HCT116 (cell line): ENCODE results near the gene CTBP2. TPM values are rescaled to one million over a fixed set of nuclear protein-coding genes. Genes with fewer than 3 reads are reported as not detected.
"Not testable (repeated sequence)": the region's sequence is repeated elsewhere in the genome, so short reads cannot be mapped to it uniquely, and the experiment has no call there.

Experiments
- ATAC-seq: fragments of 200-7000 bp; cut with Tn5 transposase; 2 replicates; pipeline ENCODE4 v1.9.1; 2020; ENCODE audit warnings: mild to moderate bottlenecking, moderate library complexity
- BruUV-seq: library from RNA; stranded (reverse); fragments of 400-500 nt; replicated peaks from 2 replicates; lab custom pipeline; 2021; lab: Mats Ljungman, UMichigan
- CTCF ChIA-PET: fragments of 300-600 bp; sonication (Branson Sonifier 250); formaldehyde crosslinking; loops from one replicate; lab custom pipeline; 2021; ENCODE audit warnings: antibody characterized with exemption; lab: Charles Lee
- POLR2A ChIA-PET: fragments of 300-600, 350-600 bp; sonication (Branson Sonifier 250); formaldehyde crosslinking; loops from one replicate; lab custom pipeline; 2021; ENCODE audit warnings: antibody characterized with exemption; lab: Charles Lee
- RAD21 ChIA-PET, 2 experiments: fragments of 300-600 bp; sonication (Branson Sonifier 250); formaldehyde crosslinking; loops; one replicate each; lab custom pipeline; 2023; ENCODE audit warnings: low total read pairs in 2 of 2; ENCODE audit not compliant: uncharacterized antibody in 2 of 2, unreplicated experiment in 2 of 2, low non-redundant PET in 1 of 2; lab: Charles Lee
- DNase-seq: peaks from one replicate; pipeline ENCODE4 v3.0.0-alpha.2; 2010; ENCODE audit warnings: low read depth, low spot score
- H2AFZ ChIP-seq: fragments of 200-600 bp; shearing (Covaris generic), sonication (generic); 2 replicates; pipeline ENCODE4 v1.6.1; 2017; ENCODE audit warnings: low read depth, mixed run types, mixed read lengths, antibody characterized with exemption, low read length; ENCODE audit not compliant: poor library complexity, severe bottlenecking
- H3K27ac ChIP-seq: 2 replicates; pipeline ENCODE4 v1.5.1; 2012; ENCODE audit warnings: low read depth, low read length
- H3K27me3 ChIP-seq: fragments of 200-600 bp; sonication (generic); 2 replicates; pipeline ENCODE4 v1.6.1; 2016; ENCODE audit warnings: mixed run types, low read length, mixed read lengths; ENCODE audit not compliant: insufficient read depth
- H3K36me3 ChIP-seq, 2 experiments: fragments of 200-500 bp in 1 of 2; fragments of 200-600 bp in 1 of 2; sonication (Bioruptor generic) in 1 of 2; sonication (generic) in 1 of 2; 2 replicates each; pipeline versions ENCODE4 v1.5.1 to v1.6.1; 2014 to 2016; ENCODE audit warnings: low read length in 2 of 2, inconsistent platforms in 1 of 2, mixed read lengths in 1 of 2, mixed run types in 1 of 2; ENCODE audit not compliant: insufficient read depth in 2 of 2, control insufficient read depth in 1 of 2
- H3K4me1 ChIP-seq, 2 experiments: fragments of 200-600 bp in 1 of 2; sonication (generic) in 1 of 2; 2 replicates each; pipeline versions ENCODE4 v1.5.1 to v1.6.1; 2012 to 2017; ENCODE audit warnings: low read length in 2 of 2, inconsistent platforms in 1 of 2, mild to moderate bottlenecking in 1 of 2, mixed read lengths in 1 of 2, mixed run types in 1 of 2, moderate library complexity in 1 of 2; ENCODE audit not compliant: insufficient read depth in 2 of 2, control insufficient read depth in 1 of 2
- H3K4me2 ChIP-seq: fragments of 200-600 bp; sonication (generic); 2 replicates; pipeline ENCODE4 v1.6.1; 2017; ENCODE audit warnings: mixed run types, low read length, mixed read lengths
- H3K4me3 ChIP-seq, 2 experiments: fragments of 200-600 bp in 1 of 2; sonication (generic) in 1 of 2; replicated peaks in 1 of 2; 2 replicates each; pipeline ENCODE4 v1.5.1; 2011 to 2016; ENCODE audit warnings: low read length in 2 of 2, control low read depth in 1 of 2, low read depth in 1 of 2, mild to moderate bottlenecking in 1 of 2, mixed read lengths in 1 of 2, mixed run types in 1 of 2
- H3K79me2 ChIP-seq: fragments of 200-600 bp; sonication (generic); 2 replicates; pipeline ENCODE4 v1.6.1; 2017; ENCODE audit warnings: mild to moderate bottlenecking, mixed run types, low read length, moderate library complexity, mixed read lengths; ENCODE audit not compliant: insufficient read depth
- H3K9ac ChIP-seq: fragments of 200-600 bp; sonication (generic); 2 replicates; pipeline ENCODE4 v1.6.1; 2016; ENCODE audit warnings: low read length, mixed read lengths
- H3K9me2 ChIP-seq: fragments of 200-600 bp; sonication (generic), shearing (Covaris generic); 2 replicates; pipeline ENCODE4 v1.6.1; 2017; ENCODE audit warnings: mixed run types, mild to moderate bottlenecking, moderate library complexity; ENCODE audit not compliant: insufficient read depth
- H3K9me3 ChIP-seq, 2 experiments: fragments of 200-500 bp in 1 of 2; fragments of 200-600 bp in 1 of 2; sonication (Bioruptor generic) in 1 of 2; sonication (generic) in 1 of 2; 2 replicates each; pipeline ENCODE4 v1.6.1; 2014 to 2017; ENCODE audit warnings: low read length in 2 of 2, mixed read lengths in 2 of 2, inconsistent platforms in 1 of 2, low read depth in 1 of 2, mild to moderate bottlenecking in 1 of 2, mixed run types in 1 of 2, moderate library complexity in 1 of 2; ENCODE audit not compliant: control insufficient read depth in 1 of 2, insufficient read depth in 1 of 2
- H4K20me1 ChIP-seq: fragments of 200-600 bp; sonication (generic), shearing (Covaris generic); 2 replicates; pipeline ENCODE4 v1.6.1; 2017; ENCODE audit warnings: mixed run types, mild to moderate bottlenecking, moderate library complexity; ENCODE audit not compliant: insufficient read depth
- CEBPB ChIP-seq: IDR thresholded peaks from 2 replicates; pipeline ENCODE4 v1.6.1; 2012; ENCODE audit warnings: low read depth
- CTCF ChIP-seq, 3 experiments: fragments of 200-600 bp in 1 of 3; sonication (generic) in 1 of 3; IDR thresholded peaks in 2 of 3; conservative IDR thresholded peaks in 1 of 3; 2 replicates each; pipeline ENCODE4 v1.5.1; 2012 to 2017; ENCODE audit warnings: low read depth in 2 of 3, low read length in 2 of 3, antibody characterized with exemption in 1 of 3, borderline replicate concordance in 1 of 3, control low read depth in 1 of 3, mild to moderate bottlenecking in 1 of 3, mixed read lengths in 1 of 3, mixed run types in 1 of 3, moderate library complexity in 1 of 3; ENCODE audit not compliant: insufficient read depth in 1 of 3
- EGR1 ChIP-seq: IDR thresholded peaks from 2 replicates; pipeline ENCODE4 v1.6.1; 2012; ENCODE audit warnings: low read depth
- ELF1 ChIP-seq: IDR thresholded peaks from 2 replicates; pipeline ENCODE4 v1.6.1; 2012; ENCODE audit warnings: low read depth, borderline replicate concordance
- EZH2 ChIP-seq: fragments of 200-600 bp; sonication (generic); IDR thresholded peaks from 2 replicates; pipeline ENCODE4 v1.6.1; 2017; ENCODE audit warnings: antibody characterized with exemption, mixed run types
- EZH2phosphoT487 ChIP-seq: fragments of 200-600 bp; IDR thresholded peaks from 2 replicates; pipeline ENCODE4 v1.6.1; 2018; ENCODE audit warnings: antibody characterized with exemption, borderline replicate concordance
- FOSL1 ChIP-seq: IDR thresholded peaks from 2 replicates; pipeline ENCODE4 v1.6.1; 2012; ENCODE audit warnings: low read depth
- MAX ChIP-seq: IDR thresholded peaks from 2 replicates; pipeline ENCODE4 v1.6.1; 2012
- POLR2AphosphoS5 ChIP-seq: IDR thresholded peaks from 2 replicates; pipeline ENCODE4 v1.6.1; 2011; ENCODE audit warnings: mild to moderate bottlenecking, low read depth, low read length, moderate library complexity
- SP1 ChIP-seq: IDR thresholded peaks from 2 replicates; pipeline ENCODE4 v1.6.1; 2012; ENCODE audit warnings: low read depth
- TCF7L2 ChIP-seq: IDR thresholded peaks from 2 replicates; pipeline ENCODE4 v1.7.0; 2011; ENCODE audit warnings: borderline replicate concordance, inconsistent platforms; ENCODE audit not compliant: insufficient read depth, insufficient read length; ENCODE audit errors: extremely low read depth
- ZFX ChIP-seq: fragments of 450-650 bp; IDR thresholded peaks from 2 replicates; pipeline ENCODE4 v1.6.1; 2017
- intact Hi-C: fragments of 100-400 bp; cut with micrococcal nuclease; formaldehyde crosslinking; loops from 2 replicates; pipeline ENCODE4 v1.10.0; 2022
- total RNA-seq: library from RNA; stranded (reverse); gene quantifications from one replicate; pipeline ENCODE4 v1.2.1, GENCODE V29; 2021; ENCODE audit not compliant: unreplicated experiment

CTBP2 gene
- total RNA-seq, 1 experiment from 2014 or later, result 144 TPM

- Histone ChIP-seq H3K4me2 (no peak overlapping the region), H3K27ac (no peak overlapping the region), H3K9me3 (no peaks in the 10 kb centered on the region), H3K9ac (no peak overlapping the region), H3K4me3 (no peak overlapping the region), H3K27me3 (no peaks in the 10 kb centered on the region), H3K4me1 (peaks cover 9 to 19% of the 10 kb centered on the region in 2 experiments; a peak in 3 of 4 replicates), H4K20me1 (no peaks in the 10 kb centered on the region), H3K36me3 (no peaks in the 10 kb centered on the region), H3K9me2 (no peaks in the 10 kb centered on the region), H3K79me2 (peaks cover 8% of the 10 kb centered on the region; the same call in 1 of the 2 replicates), H2AFZ (no peak overlapping the region)
- POLR2A ChIA-PET, result no interaction called here
- TF ChIP-seq SP1, result no peak
- TF ChIP-seq CEBPB, result no peak
- no peak for TF ChIP-seq ELF1
- no peak for TF ChIP-seq EZH2phosphoT487
- no peak for TF ChIP-seq POLR2AphosphoS5
- TF ChIP-seq EGR1, result no peak
- TF ChIP-seq MAX, result no peak
- TF ChIP-seq CTCF (IDR thresholded peaks at IDR 0.05 in 2 of 3, conservative IDR thresholded peaks at IDR 0.05 in 1 of 3; ENCODE audit: borderline replicate concordance in 1 of 3, insufficient read depth in 1 of 3, low read depth in 2 of 3, low read length in 2 of 3), result no peak
- no peak for TF ChIP-seq EZH2
- no peak for TF ChIP-seq ZFX
- TF ChIP-seq TCF7L2, result no peak
- no peak for TF ChIP-seq FOSL1
- no TSS peak for BruUV-seq
- intact Hi-C loops, result loop anchor here (5.0 kb wide), 1 partner anchor 468 kb away; no protein-coding TSS in a partner anchor
- CTCF ChIA-PET, result no interaction called here
- DNase-seq (no peak), ATAC-seq (no peak)
- RAD21 ChIA-PET, result no interaction called here
These were observed 3.4 kb upstream of the CTBP2 start for GRCh38 chr10:125163803-125164202.

GRCh38 chr10:125163312-125163711 lies 2.9 kb upstream of the CTBP2 start:
- H3K4me2 ChIP-seq, POLR2A ChIA-PET, H3K27me3 ChIP-seq, H3K9me2 ChIP-seq, ATAC-seq, H3K27ac ChIP-seq, BruUV-seq, CTCF ChIA-PET, RAD21 ChIA-PET, H3K36me3 ChIP-seq, H3K9me3 ChIP-seq, H3K9ac ChIP-seq, DNase-seq, H4K20me1 ChIP-seq, H3K4me3 ChIP-seq, H2AFZ ChIP-seq: not testable (repeated sequence)
- Histone ChIP-seq H3K79me2 (peaks cover 13% of the 10 kb centered on the region), H3K4me1 (peaks cover 9 to 19% of the 10 kb centered on the region in 2 experiments; a peak in 3 of 4 replicates)
- intact Hi-C loops, result loop anchor here (5.0 kb wide), 1 partner anchor 469 kb away; no protein-coding TSS in a partner anchor
